Activated T-cell treated with anti-CD3 and anti-CD28 coated beads for 1 hour (primary cell): ENCODE data around the gene SLC6A17.

Source experiments
- DNase-seq: peaks from one replicate; pipeline ENCODE4 v3.0.0-alpha.2; 2020; ENCODE audit warnings: low read depth

Gene SLC6A17

DNA sequence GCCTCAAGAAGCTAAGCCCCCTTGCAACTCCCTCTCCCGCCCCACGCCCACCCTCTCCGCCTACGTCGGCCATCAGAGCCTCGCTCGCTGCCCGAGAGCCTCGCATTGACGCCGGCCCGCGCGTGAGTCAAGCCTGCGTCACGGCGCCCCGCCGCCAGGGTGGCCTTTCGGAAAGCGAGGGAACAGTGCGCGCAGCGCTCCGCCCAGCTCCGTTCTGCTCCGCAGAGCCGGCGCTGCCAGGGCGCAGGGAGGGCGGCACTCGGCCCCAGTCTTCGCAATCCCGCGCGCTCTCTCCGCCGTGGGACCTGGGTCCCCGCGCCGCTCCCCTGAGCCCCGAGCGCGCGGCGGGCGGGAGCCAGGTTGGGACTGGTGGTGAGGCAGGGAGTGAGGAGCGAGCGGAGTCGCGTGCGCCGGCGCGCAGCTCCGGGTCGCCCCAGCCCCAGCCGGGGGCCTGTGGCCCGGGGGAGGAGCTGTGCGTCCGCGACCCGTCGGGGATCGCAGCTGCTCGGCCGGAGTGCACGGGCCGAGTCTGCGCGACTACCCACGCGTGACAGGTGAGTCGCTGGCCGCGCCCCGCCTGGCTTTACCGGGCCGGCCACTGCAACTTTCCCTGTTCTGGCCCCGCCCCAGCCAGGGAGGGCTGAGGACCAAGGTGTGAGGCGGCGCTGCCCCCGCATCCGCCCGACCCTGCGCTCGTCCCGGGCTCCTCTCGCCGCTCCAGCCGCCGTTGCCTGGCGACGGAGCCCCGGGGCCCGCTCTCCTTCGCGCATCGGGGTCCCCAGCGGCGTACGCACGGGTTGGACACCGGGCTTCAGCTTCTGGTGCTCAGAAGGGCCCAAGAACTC lies at the start of gene SLC6A17:
TSS of gene SLC6A17 (plus strand) at position 165 of the 845 bp plus-strand sequence. CDS start 16,436 bp downstream, outside the sequence.
- DNase-seq = no peak

- no peak for DNase-seq
These were observed 48.2 kb upstream of the SLC6A17 start for GRCh38 chr1:110102081-110102480.

- peak; percentile 38 for DNase-seq
These were observed 44.0 kb upstream of the SLC6A17 start for GRCh38 chr1:110106013-110106941.

DNA sequence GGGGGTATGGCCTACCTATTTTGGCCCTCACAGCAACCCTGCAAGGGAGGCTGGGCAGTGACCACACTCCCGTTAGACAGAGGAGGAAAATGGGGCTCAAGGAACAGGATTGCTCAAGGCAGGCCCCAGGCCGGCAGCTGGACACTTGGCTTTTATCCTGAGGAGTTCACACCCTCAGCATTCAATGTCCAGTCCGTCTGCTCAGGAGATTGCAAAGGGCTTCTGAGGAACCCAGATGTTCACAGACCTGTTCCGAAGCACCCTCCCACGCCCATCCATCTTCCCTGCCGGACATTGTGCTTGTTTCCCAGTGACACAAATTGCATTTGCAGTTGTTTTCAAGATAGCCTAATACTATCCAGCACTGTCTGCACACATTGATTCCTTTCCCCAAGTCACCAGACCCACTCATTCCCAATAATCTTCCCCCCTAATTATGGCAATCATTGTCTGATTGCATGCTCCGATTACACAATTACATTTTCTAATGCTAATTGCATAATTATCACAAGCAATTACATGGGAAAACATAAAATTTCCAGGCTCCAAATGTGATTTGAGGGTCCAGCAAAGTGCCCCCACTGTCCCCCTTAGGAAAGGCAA lies 42.3 kb upstream of the SLC6A17 start:
- DNase-seq = no peak

DNA sequence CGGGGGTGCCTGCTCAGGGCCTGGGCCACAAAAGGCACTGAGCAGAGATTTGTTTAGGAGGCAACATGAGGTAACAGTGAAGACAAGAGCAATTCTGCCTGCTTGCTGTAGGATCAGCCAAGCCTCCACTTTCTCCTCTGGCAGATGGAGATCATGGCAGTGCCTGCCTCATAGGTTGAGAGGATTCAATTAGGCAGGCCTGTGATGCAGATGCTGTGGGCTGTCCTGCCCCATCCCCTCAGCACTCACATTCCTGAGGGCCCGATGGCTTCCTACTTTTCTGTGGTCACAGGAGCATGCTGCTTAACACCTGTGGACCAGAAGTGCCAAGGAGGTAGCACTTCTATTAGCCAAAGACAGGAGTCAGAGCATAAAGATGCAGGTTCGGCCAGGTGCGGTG lies 39.2 kb upstream of the SLC6A17 start:
- DNase-seq = no peak

GRCh38 chr1:110112143-110112542 lies 38.2 kb upstream of the SLC6A17 start, which contains the start of gene UBL4B:
UBL4B (plus strand) TSS chr1:110112443; CDS start chr1:110112535, 92 bp downstream.
- no peak for DNase-seq

GRCh38 chr1:110112656-110113055 lies 37.6 kb upstream of the SLC6A17 start:
- no peak for DNase-seq

- DNase-seq = no peak
These were observed 36.7 kb upstream of the SLC6A17 start for GRCh38 chr1:110113551-110113950.

- DNase-seq = no peak
These were observed 36.1 kb upstream of the SLC6A17 start for GRCh38 chr1:110114173-110114572.

DNA sequence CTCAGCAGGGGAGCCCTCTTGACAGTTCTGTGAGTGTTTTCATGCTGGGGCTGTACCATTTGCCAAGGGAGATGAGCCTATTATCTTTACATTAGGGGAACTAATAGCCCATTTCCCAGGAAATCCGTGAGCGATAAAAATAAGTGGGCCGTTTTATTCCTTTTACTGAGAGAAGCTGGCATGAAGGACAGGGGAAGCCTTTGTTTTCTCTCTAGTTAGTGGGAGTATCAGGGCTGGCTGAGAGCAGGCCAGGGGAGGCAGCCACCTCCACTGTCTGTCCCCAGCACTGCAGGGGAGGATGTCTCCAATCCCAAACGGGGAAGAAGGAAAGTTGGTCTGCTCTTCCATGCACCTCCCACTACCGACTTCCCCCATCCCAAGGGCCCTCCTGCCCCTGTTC lies 35.5 kb upstream of the SLC6A17 start:
- no peak for DNase-seq

GRCh38 chr1:110118636-110119396 lies 31.5 kb upstream of the SLC6A17 start:
- no peak for DNase-seq

DNA sequence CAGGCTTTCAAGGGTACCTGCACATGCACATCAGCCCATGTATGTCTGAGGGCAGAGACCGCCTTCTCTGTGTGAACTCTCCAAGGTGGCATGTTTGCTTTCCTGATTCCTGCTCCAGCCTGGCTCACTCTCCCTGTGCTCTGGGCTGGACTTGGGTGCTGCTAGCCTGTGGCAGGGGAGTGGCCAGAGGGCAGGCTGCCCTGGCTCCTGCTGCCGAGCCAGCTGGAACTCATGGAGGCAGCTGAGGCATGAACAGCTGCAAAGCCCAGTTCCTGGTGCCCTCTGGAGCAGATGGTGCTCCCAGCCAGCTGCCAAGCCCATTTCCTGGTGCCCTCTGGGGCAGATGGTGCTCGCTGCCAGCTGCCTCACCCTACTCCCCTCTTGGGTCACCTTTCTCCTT lies 30.5 kb upstream of the SLC6A17 start:
- DNase-seq = no peak

GRCh38 chr1:110120960-110121561 lies 29.2 kb upstream of the SLC6A17 start:
- DNase-seq = no peak

DNA sequence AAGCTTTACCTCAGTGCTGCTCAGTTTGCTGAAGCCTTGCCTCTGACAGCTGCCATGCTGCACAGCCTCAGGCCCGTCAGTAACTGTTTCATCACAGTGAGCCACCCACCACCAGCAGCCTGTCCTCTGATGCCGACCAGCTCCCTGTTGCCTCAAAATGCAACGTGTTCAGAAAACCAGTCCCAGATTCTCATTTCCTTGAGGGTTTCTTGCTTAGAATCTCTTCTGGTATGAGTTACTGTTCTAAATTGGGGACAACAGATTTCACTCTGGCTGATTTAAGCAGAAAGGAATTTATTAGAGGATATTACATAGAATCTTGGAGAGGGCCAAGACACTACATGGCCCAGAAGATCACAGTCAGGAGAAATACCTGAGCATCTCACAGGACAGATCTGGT lies 27.1 kb upstream of the SLC6A17 start:
- DNase-seq = no peak

- no peak for DNase-seq
These were observed 24.5 kb upstream of the SLC6A17 start for GRCh38 chr1:110125810-110126209.

GRCh38 chr1:110130113-110130591 lies 20.1 kb upstream of the SLC6A17 start:
- no peak for DNase-seq

DNA sequence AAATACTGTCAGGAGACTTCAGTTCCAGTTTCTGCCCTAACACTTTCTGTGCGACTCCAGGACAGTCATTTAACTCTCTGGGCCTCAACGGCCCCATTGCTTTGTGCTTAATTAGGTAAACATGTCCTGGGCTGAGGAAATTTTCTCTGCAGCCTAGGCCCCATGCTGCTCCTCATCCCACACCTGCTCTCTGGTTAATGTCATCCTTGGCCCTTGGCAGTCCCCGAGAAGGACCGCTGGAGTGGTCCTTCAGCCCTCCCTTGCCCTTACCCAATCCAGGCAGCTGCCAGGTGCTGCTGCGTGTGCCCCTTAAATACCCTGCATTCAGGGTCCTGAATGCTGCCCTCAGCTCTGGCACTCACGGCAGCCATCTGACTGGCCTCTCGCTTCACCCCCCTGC lies 19.3 kb upstream of the SLC6A17 start:
- no peak for DNase-seq

GRCh38 chr1:110132682-110133081 lies 17.6 kb upstream of the SLC6A17 start:
- DNase-seq = no peak

GRCh38 chr1:110133436-110133835 lies 16.9 kb upstream of the SLC6A17 start:
- no peak for DNase-seq

GRCh38 chr1:110134050-110134595 lies 16.2 kb upstream of the SLC6A17 start:
- DNase-seq = no peak

DNA sequence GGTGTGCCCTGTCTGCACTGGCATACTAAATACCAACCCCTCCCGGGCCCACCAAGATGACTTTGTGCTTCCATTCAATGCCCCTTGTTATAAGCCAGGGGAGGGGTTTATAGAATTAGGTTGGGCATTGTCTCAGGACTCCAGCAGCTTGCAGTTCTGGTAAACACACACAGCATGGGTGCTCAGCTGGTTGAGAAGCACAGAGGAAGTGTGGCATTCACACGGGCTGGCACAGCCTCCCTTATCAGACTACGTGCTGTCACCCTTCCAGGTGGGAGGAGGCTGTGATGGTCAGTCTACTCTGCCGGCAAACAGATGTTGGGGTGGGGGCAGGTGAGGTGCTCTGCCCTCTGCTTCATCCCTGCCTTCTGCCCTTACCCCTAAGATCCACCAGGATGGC lies 15.0 kb upstream of the SLC6A17 start:
- no peak for DNase-seq
